GM19467 (cell line): ENCODE results near the gene LUZP4.
"Not testable (repeated sequence)": the region's sequence is repeated elsewhere in the genome, so short reads cannot be mapped to it uniquely, and the experiment has no call there.

Experiments
- ATAC-seq: cut with Tn5 transposase; IDR thresholded peaks from one replicate; pipeline ENCODE4 v1.9.1; 2021; ENCODE audit warnings: mild to moderate bottlenecking, moderate library complexity; ENCODE audit not compliant: unreplicated experiment

The LUZP4 gene

GRCh38 chrX:115289465-115289864 lies at the start of gene LUZP4:
Gene LUZP4, plus strand, starts transcription at chrX:115289715. Its CDS starts 45 bp downstream, at chrX:115289760.
- ATAC-seq, result no peak

GRCh38 chrX:115251458-115252233 lies 37.9 kb upstream of the LUZP4 start:
- no peak for ATAC-seq

GRCh38 chrX:115255003-115255402 lies 34.5 kb upstream of the LUZP4 start:
- ATAC-seq, result no peak

- no peak for ATAC-seq
Measured at GRCh38 chrX:115257711-115258110, 31.8 kb upstream of the LUZP4 start.

GRCh38 chrX:115259238-115259875 lies 30.2 kb upstream of the LUZP4 start:
- no peak for ATAC-seq

GRCh38 chrX:115260330-115260729 lies 29.2 kb upstream of the LUZP4 start:
- no peak for ATAC-seq

- ATAC-seq, result no peak
Measured at GRCh38 chrX:115261148-115261547, 28.4 kb upstream of the LUZP4 start.

- no peak for ATAC-seq
Measured at GRCh38 chrX:115264009-115264408, 25.5 kb upstream of the LUZP4 start.

GRCh38 chrX:115266300-115266699 lies 23.2 kb upstream of the LUZP4 start:
- ATAC-seq, result no peak

- ATAC-seq, result no peak
Measured at GRCh38 chrX:115268421-115268820, 21.1 kb upstream of the LUZP4 start.

GRCh38 chrX:115269051-115269683 lies 20.3 kb upstream of the LUZP4 start:
- no peak for ATAC-seq

- no peak for ATAC-seq
Measured at GRCh38 chrX:115284877-115285276, 4.6 kb upstream of the LUZP4 start.

GRCh38 chrX:115297189-115297588 lies 7.7 kb downstream of the LUZP4 start:
- no peak for ATAC-seq

GRCh38 chrX:115311139-115311538 lies 21.6 kb downstream of the LUZP4 start:
- no peak for ATAC-seq

- no peak for ATAC-seq
Measured at GRCh38 chrX:115311601-115312001, 22.1 kb downstream of the LUZP4 start.

GRCh38 chrX:115318139-115318538 lies 28.6 kb downstream of the LUZP4 start:
- no peak for ATAC-seq

GRCh38 chrX:115322375-115322774 lies 32.9 kb downstream of the LUZP4 start:
- ATAC-seq, result no peak

- ATAC-seq, result no peak
Measured at GRCh38 chrX:115324194-115324593, 34.7 kb downstream of the LUZP4 start.

- not testable (repeated sequence) for ATAC-seq
Measured at GRCh38 chrX:115329282-115329681, 39.8 kb downstream of the LUZP4 start.

GRCh38 chrX:115330498-115331168 lies 41.1 kb downstream of the LUZP4 start:
- no peak for ATAC-seq

GRCh38 chrX:115332832-115333231 lies 43.3 kb downstream of the LUZP4 start:
- ATAC-seq, result no peak
